K562 (cell line): ENCODE data around the gene THAP12. TPM values are rescaled to one million over a fixed set of nuclear protein-coding genes. Genes with fewer than 3 reads are reported as not detected.

Source experiments
- CBX1 ChIP-seq: sonication (generic); IDR thresholded peaks from 2 replicates; pipeline ENCODE4 v1.6.1; 2016; ENCODE audit warnings: antibody characterized with exemption, low read depth, mild to moderate bottlenecking
- E2F5 ChIP-seq: sonication (generic); formaldehyde crosslinking; IDR thresholded peaks from 2 replicates; pipeline ENCODE4 v1.8.0; 2022; ENCODE audit warnings: mild to moderate bottlenecking, missing genetic modification reagents
- E4F1 ChIP-seq: fragments of 250-450 bp; sonication (Bioruptor Pico); IDR thresholded peaks from 2 replicates; pipeline ENCODE4 v1.5.0; 2021; ENCODE audit warnings: mild to moderate bottlenecking, borderline replicate concordance
- HINFP ChIP-seq: fragments of 450-650 bp; conservative IDR thresholded peaks from 2 replicates; pipeline ENCODE4 v1.6.1; 2016; ENCODE audit warnings: missing genetic modification characterization, low read depth, mild to moderate bottlenecking, control low read depth, missing compliant biosample characterization
- LEF1 ChIP-seq: fragments of 450-650 bp; IDR thresholded peaks from 2 replicates; pipeline ENCODE4 v1.6.1; 2016; ENCODE audit warnings: mild to moderate bottlenecking
- ZBTB26 ChIP-seq: fragments of 450-650 bp; formaldehyde crosslinking; IDR thresholded peaks from 2 replicates; pipeline ENCODE4 v1.4.0; 2022; ENCODE audit warnings: missing genetic modification characterization
- ZNF174 ChIP-seq: fragments of 250-450 bp; sonication (Bioruptor Pico); IDR thresholded peaks from 2 replicates; pipeline ENCODE4 v1.4.0; 2020; ENCODE audit warnings: mild to moderate bottlenecking
- ZNF584 ChIP-seq: fragments of 200-800 bp; sonication (Bioruptor generic); IDR thresholded peaks from 2 replicates; pipeline ENCODE4 v1.6.1; 2016; ENCODE audit warnings: low read depth, mild to moderate bottlenecking, missing genetic modification characterization, missing compliant biosample characterization
- polyA plus RNA-seq, 8 experiments: library from polyadenylated mRNA; depleted of rRNA in 4 of 8; stranded (reverse) in 5 of 8; unstranded in 3 of 8; fragments of >200 nt; fragmentation: Nextera tagmentation in 2 of 8; fragmentation: Illumina TruSeq in 1 of 8; extraction: Ambion mirVana in 2 of 8; extraction: Trizol in 1 of 8; gene quantifications; 2 replicates each; pipeline versions ENCODE4 v1.2.1 to v1.2.3, GENCODE V29; 2011 to 2014; ENCODE audit warnings: inconsistent platforms in 1 of 8, missing spikeins in 1 of 8
- total RNA-seq, 7 experiments: library from RNA; depleted of rRNA in 6 of 7; stranded (reverse); fragments of >200 nt in 6 of 7; fragmentation: Illumina TruSeq in 2 of 7; extraction: Trizol in 2 of 7; gene quantifications; 2 replicates each; pipeline versions ENCODE4 v1.2.1 to v1.2.3, GENCODE V29; 2011 to 2021; ENCODE audit warnings: low replicate concordance in 1 of 7

THAP12 gene
- total and polyA plus RNA-seq, 9 of the 15 experiments (the other 6 are each of a cell fraction or from before 2014, with no cell fraction given), result 28.1 to 103 (median 57.8) TPM

- no peak for TF ChIP-seq LEF1
- no peak for TF ChIP-seq E4F1 (CRISPR knock-in tag)
- no peak for TF ChIP-seq ZNF174
- no peak for TF ChIP-seq ZBTB26 (CRISPR knock-in tag)
- no peak for TF ChIP-seq ZNF584
- no peak for TF ChIP-seq E2F5 (CRISPR knock-in tag)
- no peak for TF ChIP-seq CBX1
- TF ChIP-seq HINFP, result no peak
Observed at GRCh38 chr11:76424891-76425290, 44.0 kb upstream of the THAP12 start (continued).
